COLO668 (cell line): ENCODE results near the gene ZNF414.

ENCODE experiments used
- DNase-seq: peaks from one replicate; lab custom pipeline; 2025; ENCODE audit not compliant: unreplicated experiment; lab: John Stamatoyannopoulos, UW

Gene ZNF414

DNA sequence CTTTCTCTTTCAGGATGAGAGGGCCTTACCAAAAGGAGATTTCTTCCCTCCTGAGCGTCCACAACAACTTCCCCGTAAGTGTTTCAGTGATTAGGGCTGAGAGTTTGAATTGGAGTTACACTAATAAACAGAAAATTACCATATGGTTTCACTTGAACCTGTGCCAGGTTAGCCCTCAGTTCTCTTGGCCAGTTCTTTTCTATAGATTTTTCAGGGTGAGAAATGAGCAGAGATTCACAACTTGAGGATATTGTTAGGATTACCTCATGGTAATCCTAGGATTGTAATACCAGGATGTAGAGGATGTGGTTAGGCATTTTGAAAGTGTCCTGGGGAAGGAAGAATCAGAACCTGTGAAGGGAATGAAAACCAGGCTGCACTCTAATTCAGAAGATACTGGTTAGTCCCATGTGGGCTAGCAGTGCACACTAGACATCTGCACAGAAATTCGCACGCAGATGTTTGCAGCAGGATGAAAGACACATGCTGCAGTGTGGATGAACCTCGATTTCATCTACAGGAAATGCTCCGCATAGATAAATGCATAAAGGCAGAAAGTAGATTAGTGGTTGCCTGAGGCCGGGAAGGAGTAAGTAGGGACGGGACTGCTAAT is 45.1 kb downstream of the ZNF414 start:
- no peak for DNase-seq

DNA sequence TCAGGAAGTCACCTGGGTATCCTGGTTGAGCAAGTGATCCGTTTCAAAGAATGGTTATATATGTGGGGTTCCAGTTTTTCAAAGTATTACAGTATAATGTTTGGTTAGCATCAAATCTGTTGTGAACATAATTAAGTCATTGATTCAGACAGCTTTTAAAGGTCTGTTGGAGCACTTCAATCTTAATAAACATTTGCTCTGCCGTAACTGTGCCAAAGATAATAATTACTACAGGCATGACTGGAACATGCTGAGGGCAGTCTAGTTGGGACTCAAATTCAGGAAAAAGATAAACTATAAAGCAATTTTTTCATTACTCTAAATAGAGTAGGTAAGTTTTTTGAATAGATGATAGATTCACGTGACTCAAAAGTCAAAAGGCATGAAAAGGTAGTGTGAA is 45.8 kb downstream of the ZNF414 start:
- DNase-seq: no peak

GRCh38 chr19:8466018-8466417 is 47.9 kb downstream of the ZNF414 start:
- no peak for DNase-seq

GRCh38 chr19:8463365-8463764 is 50.6 kb downstream of the ZNF414 start:
- no peak for DNase-seq

- no peak for DNase-seq
Measured at GRCh38 chr19:8462571-8462970, 51.4 kb downstream of the ZNF414 start.

GRCh38 chr19:8461891-8462290 is 52.1 kb downstream of the ZNF414 start:
- no peak for DNase-seq

- DNase-seq: no peak
Measured at GRCh38 chr19:8461376-8461775, 52.6 kb downstream of the ZNF414 start.

DNA sequence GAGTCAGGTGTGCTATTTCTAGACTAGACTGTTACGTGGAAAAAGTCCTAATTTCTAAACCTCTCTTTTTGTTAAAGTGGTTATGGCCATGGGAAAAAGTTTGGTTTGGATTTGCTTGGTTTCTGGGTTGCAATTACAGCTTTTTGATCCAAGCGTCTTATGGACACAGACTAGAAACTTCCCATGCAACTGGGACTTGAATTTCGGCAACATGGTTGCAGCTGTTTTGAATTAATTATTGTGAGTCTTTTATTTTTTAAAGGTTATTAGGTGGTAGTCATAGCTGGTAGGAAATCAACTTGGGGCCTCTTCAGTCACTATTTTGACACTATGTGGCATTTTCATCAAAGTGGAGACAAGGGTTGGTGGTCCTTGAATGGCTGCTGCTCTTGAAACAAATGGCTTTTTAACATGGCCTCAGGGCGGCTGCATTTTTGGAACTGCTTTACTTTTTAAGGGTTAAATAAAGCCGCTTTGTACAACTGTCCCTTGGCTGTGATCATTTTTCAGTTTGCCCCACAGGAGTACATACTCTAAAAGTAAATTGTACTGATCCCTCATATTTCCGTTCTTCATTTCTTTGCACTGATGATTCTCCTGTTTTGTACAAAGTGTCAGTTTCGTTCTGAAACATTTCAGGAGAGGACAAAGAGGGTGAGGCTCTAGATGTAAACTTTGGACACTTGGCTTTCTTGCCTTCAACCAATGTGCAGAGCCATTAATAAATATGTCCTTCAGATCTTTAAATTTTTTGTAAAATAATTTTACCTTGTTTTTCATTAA is 53.3 kb downstream of the ZNF414 start:
- no peak for DNase-seq
